Memory B cell (primary cell): ENCODE measurements around the gene ABCA7.

Experiments used
- ATAC-seq: fragments of 150-1000 bp; cut with Tn5 transposase; 2 replicates; pipeline ENCODE4 v1.10.0; 2021; ENCODE audit warnings: low read depth, mild to moderate bottlenecking, moderate library complexity
- DNase-seq, 2 donors: peaks; one replicate each; pipeline ENCODE4 v3.0.0; 2022; ENCODE audit warnings: low spot score in 2 of 2
- H3K27ac Mint-ChIP-seq: one replicate; pipeline ENCODE4 v1.8.0; 2022; ENCODE audit warnings: mild to moderate bottlenecking, moderate library complexity, mixed read lengths
- H3K27me3 Mint-ChIP-seq: one replicate; pipeline ENCODE4 v1.8.0; 2022; ENCODE audit warnings: mixed read lengths
- H3K36me3 Mint-ChIP-seq: one replicate; pipeline ENCODE4 v1.8.0; 2022; ENCODE audit warnings: mild to moderate bottlenecking, mixed read lengths
- H3K4me1 Mint-ChIP-seq: one replicate; pipeline ENCODE4 v1.8.0; 2022; ENCODE audit warnings: mixed read lengths
- H3K4me3 Mint-ChIP-seq: one replicate; pipeline ENCODE4 v1.8.0; 2022; ENCODE audit warnings: mild to moderate bottlenecking, moderate library complexity, mixed read lengths
- H3K9me3 Mint-ChIP-seq: one replicate; pipeline ENCODE4 v1.8.0; 2022; ENCODE audit warnings: mixed read lengths

Gene ABCA7

DNA sequence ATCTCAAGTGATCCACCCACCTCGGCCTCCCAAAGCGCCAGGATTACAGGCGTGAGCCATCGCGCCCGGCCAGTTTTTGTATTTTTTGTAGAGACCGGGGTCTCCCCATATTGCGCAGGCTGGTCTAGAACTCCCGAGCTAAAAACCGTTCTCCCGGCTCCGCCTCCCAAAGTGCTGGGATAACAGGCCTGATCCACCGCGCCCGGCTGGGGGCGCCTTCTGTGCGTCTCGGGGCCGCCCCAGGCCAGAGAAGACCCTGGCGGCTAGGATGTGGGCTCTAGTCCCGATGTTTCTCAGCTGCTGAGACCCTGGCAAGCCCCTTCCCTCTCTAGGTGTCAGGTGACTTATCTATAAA, 30.6 kb downstream of the ABCA7 start:
- ATAC-seq (no peak), DNase-seq (no peak)
- Mint-ChIP-seq H3K27me3 (no peaks in the 10 kb centered on the region), H3K4me1 (peaks cover 31% of the 10 kb centered on the region), H3K9me3 (no peaks in the 10 kb centered on the region), H3K27ac (no peak overlapping the region), H3K4me3 (peak overlapping the region; percentile 11), H3K36me3 (peaks cover 23% of the 10 kb centered on the region)

DNA sequence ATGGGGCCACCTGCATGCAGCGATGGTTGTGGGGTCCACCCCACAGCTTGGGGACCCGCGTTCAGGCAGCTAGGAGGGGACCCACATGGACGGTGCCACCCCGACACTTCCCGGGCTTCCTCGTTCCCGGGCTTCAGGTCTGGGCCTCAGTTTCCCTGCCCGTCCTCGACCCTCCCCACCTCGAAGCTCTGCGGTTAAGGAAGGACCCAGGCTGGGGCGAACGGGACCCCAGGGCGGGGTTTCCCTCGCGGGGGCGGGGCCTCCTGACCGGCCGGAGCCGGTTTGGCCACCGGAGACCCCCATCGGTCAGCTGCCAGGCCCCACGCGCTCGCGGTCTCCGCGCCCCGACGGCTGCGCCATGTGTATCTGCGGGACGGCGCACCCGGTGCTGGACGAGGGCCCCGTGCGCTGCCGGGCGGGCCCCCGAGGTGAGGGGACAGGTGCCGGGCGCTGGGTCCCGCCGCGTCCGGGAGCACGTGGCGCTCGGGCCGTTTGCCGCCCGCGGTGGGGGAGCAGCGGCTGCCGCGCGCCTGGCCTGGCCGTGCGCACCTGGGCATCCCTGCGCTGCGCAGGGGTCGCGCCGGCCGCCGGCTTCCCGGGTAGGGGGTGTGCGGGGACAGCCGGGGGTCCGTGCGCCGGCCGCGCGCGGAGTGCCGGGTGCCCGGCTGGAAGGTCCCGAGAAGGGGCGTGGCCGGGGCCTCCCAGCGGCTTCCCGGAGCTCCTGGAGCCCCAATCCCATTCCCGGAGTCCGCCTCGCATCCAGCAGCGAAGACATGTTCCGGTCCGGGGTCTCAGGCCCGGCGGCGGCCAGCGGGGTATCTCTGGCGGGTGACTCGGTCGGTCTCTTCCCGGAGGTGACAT, 31.3 kb downstream of the ABCA7 start:
- H3K27me3 Mint-ChIP-seq = no peaks in the 10 kb centered on the region
- DNase-seq (no peak), ATAC-seq (no peak)
- no peaks in the 10 kb centered on the region for H3K9me3 Mint-ChIP-seq
- H3K4me1 Mint-ChIP-seq = peaks cover 33% of the 10 kb centered on the region
- peak overlapping the region; percentile 77 for H3K27ac Mint-ChIP-seq
- peaks cover 29% of the 10 kb centered on the region for H3K36me3 Mint-ChIP-seq
- H3K4me3 Mint-ChIP-seq = no peak overlapping the region

DNA sequence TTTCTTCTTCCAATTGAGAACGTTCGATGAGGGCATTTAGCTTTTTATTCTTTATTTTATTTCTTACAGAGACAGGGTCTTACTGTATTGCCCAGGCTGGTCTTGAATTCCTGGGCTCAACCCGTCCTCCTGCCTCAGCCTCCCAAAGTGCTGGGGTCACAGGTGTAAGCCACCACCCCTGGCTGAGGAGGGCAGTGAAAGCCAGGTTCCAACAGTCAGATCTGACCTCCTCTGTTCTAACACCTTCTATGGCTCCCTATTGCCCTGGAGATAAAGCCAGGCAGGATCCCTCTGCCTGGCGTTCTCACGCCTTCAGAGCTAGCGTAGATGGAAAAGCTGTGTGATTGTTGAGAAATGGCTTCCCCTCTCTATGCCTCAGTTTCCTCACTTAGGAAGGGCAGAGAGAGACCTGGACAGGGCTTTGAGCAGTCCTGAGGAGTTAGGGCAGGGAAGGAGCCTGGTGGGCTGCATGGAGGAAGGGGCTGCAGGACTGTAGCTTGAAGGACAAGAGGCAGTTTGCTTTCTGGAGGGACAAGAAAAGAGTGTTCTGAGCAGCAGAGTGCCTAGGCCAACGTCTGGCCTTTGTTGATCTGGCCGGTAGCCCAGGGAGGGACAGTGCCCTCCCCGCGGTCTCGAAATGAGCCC, 32.6 kb downstream of the ABCA7 start:
- Mint-ChIP-seq H3K36me3 (peaks cover 29% of the 10 kb centered on the region), H3K27ac (peak overlapping the region; percentile 77), H3K9me3 (no peaks in the 10 kb centered on the region), H3K4me1 (peaks cover 33% of the 10 kb centered on the region), H3K4me3 (peak overlapping the region; percentile 59), H3K27me3 (no peaks in the 10 kb centered on the region)
- DNase-seq (no peak), ATAC-seq (no peak)

DNA sequence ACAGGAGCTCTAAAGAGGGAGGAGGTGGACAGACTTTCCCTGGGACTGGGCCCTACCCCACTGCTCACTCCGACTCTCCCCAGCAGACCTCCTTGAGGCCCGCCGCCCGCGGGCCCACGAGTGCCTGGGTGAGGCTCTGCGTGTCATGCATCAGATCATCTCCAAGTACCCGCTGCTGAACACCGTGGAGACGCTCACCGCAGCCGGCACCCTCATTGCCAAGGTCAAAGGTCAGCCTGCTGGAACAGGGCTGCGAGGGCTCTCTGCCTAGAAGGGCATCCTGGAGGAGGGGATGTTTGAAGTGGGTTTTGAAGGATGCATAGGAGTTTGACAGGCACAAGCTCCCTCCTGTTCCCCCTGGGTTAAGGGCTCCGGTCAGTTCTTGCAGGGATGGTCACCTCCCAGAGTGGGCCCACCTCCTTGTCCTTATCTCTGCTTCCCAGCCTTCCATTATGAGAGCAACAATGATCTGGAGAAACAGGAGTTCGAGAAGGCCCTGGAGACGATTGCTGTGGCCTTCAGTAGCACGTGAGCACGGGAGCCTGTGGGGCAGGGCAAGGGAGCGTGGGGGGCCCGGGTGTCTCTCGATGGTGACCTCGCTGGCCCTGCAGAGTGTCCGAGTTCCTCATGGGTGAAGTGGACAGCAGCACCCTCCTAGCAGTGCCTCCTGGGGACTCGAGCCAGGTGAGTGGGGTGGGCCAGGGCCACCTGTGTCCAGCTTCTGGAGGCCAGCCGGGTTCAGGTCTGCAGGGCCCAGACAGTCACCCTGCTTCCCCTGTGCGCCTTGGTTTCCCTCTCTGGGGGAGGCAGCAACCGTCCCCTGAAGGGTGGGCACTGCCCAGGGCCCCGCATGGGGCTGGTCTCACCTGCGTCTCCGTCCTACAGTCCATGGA, 33.4 kb downstream of the ABCA7 start:
- peak overlapping the region; percentile 44 for H3K4me3 Mint-ChIP-seq
- H3K9me3 Mint-ChIP-seq = no peaks in the 10 kb centered on the region
- DNase-seq (no peak), ATAC-seq (no peak)
- peaks cover 29% of the 10 kb centered on the region for H3K36me3 Mint-ChIP-seq
- no peaks in the 10 kb centered on the region for H3K27me3 Mint-ChIP-seq
- H3K27ac Mint-ChIP-seq = no peak overlapping the region
- peaks cover 36% of the 10 kb centered on the region for H3K4me1 Mint-ChIP-seq

DNA sequence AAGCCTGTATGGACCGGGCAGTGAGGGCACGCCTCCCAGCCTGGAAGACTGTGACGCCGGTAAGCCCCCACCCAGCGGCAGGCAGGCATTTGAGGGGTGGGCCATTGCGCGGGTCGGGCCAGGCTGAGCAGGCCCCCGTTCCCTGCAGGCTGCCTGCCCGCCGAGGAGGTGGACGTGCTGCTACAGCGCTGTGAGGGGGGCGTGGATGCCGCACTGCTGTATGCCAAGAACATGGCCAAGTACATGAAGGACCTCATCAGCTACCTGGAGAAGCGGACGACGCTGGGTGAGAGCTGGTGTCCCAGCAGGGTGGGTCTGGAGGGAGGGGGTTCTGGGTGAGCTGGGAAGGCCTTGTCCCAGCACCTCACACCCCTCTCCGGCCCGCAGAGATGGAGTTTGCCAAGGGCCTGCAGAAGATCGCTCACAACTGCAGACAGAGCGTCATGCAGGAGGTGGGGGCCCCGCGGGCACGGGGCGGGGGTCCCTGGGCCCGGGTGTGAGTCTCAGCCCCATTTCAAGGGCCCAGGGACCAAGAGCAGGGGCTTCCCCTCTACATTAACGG, 34.1 kb downstream of the ABCA7 start:
- H3K4me3 Mint-ChIP-seq = peak overlapping the region; percentile 64
- H3K4me1 Mint-ChIP-seq = peaks cover 30% of the 10 kb centered on the region
- DNase-seq (no peak), ATAC-seq (no peak)
- H3K27me3 Mint-ChIP-seq = no peaks in the 10 kb centered on the region
- peaks cover 23% of the 10 kb centered on the region for H3K36me3 Mint-ChIP-seq
- H3K27ac Mint-ChIP-seq = peak overlapping the region; percentile 89
- no peaks in the 10 kb centered on the region for H3K9me3 Mint-ChIP-seq

DNA sequence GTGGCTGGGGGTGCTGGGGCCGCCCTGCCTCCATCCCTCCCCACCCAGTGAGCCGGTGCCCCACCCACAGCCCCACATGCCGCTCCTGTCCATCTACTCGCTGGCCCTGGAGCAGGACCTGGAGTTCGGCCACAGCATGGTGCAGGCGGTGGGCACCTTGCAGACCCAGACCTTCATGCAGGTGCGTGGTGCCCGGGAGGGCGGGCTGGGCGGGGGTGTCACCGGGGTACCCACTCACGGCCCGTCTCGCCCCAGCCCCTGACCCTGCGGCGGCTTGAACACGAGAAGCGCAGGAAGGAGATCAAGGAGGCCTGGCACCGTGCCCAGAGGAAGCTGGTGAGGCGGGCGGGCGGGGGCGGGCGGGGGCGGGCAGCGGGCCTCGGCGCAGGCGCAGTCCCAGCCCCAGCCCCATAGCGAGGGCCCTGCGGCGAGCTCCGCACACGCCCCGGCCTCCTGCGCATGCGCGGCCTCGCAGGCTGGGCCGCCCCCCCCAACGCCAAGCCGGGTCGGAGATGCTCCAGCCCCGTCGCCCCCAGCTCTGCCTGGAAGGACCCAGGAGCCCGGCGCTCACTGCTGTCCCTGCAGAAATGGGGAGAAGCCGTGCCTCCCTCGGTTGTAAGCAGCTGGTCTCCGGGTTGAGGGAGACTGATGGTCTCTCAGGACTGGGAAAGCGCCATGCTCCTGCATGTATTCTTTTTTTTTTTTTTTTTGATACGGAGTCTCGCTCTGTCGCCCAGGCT, 34.8 kb downstream of the ABCA7 start:
- Mint-ChIP-seq H3K9me3 (no peaks in the 10 kb centered on the region), H3K27me3 (no peaks in the 10 kb centered on the region), H3K36me3 (peaks cover 19% of the 10 kb centered on the region), H3K4me3 (peak overlapping the region; percentile 62), H3K4me1 (peaks cover 26% of the 10 kb centered on the region), H3K27ac (peak overlapping the region; percentile 89)
- DNase-seq (peak; percentile 84 to 86), ATAC-seq (peak; percentile 48)

DNA sequence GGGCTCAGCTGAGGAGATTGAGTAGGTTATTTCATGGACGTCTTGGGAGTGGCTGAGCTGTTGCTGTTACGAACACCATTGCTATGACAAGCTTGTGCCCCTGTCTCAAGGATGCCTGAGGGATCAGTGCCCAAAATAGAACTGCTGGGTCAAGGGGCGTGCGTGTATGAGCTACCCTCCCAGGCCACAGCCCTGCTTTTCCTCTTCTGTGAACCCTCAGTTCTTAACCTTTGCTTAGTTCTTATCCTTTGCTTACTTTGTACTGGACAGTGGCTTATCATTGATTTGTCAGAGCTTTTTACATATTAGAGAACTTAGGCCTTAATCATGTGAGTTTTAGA, 36.1 kb downstream of the ABCA7 start:
- H3K27ac Mint-ChIP-seq = peak overlapping the region; percentile 89
- H3K4me3 Mint-ChIP-seq = peak overlapping the region; percentile 62
- no peak for ATAC-seq
- no peaks in the 10 kb centered on the region for H3K27me3 Mint-ChIP-seq
- no peak for DNase-seq
- H3K36me3 Mint-ChIP-seq = peaks cover 21% of the 10 kb centered on the region
- H3K4me1 Mint-ChIP-seq = peaks cover 26% of the 10 kb centered on the region
- H3K9me3 Mint-ChIP-seq = no peaks in the 10 kb centered on the region

DNA sequence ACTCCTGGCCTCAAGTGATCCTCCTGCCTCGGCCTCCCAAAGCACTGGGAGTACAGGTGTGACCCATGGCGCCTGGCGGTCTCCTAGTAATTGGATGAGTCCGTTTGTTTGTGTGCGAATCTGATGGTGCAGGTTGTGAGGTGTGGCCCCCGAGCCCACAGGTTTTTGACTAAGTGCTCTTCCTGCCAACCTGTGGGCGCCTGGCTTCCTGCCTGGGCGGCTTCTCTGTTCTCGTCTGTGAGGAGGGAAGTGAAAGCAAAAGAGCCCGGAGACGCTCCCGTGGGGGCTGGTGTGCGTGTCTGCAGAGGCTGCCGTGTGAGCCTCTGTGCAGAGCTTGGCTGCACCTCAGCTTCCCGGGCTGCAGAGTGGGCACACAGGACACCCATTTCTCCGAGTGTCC, 37.0 kb downstream of the ABCA7 start:
- Mint-ChIP-seq H3K36me3 (peaks cover 21% of the 10 kb centered on the region), H3K27me3 (no peaks in the 10 kb centered on the region), H3K4me3 (peak overlapping the region; percentile 66), H3K27ac (peak overlapping the region; percentile 89), H3K9me3 (no peaks in the 10 kb centered on the region), H3K4me1 (peaks cover 23% of the 10 kb centered on the region)
- DNase-seq (peak; percentile 73 to 91), ATAC-seq (peak; percentile 89)

DNA sequence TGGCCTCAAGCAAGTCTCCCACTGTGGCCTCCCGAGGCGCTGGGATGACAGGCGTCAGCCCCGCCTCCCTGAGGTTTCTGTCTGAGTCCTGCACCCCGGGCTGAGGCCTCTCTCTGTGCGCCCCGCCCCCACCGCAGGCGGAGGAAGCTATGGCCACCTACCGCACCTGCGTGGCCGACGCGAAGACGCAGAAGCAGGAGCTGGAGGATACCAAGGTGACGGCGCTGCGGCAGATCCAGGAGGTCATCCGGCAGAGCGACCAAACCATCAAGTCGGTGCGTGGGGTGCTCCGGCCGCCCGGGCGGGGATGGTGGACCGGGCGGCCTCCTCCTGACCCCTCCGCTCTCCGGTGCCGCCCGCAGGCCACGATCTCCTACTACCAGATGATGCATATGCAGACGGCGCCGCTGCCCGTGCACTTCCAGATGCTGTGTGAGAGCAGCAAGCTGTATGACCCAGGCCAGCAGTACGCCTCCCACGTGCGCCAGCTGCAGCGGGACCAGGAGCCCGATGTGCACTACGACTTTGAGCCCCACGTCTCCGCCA, 39.7 kb downstream of the ABCA7 start:
- no peak overlapping the region for H3K27ac Mint-ChIP-seq
- no peak overlapping the region for H3K4me3 Mint-ChIP-seq
- H3K9me3 Mint-ChIP-seq = no peaks in the 10 kb centered on the region
- H3K27me3 Mint-ChIP-seq = no peaks in the 10 kb centered on the region
- H3K4me1 Mint-ChIP-seq = peaks cover 19% of the 10 kb centered on the region
- DNase-seq (no peak), ATAC-seq (no peak)
- H3K36me3 Mint-ChIP-seq = peaks cover 20% of the 10 kb centered on the region

DNA sequence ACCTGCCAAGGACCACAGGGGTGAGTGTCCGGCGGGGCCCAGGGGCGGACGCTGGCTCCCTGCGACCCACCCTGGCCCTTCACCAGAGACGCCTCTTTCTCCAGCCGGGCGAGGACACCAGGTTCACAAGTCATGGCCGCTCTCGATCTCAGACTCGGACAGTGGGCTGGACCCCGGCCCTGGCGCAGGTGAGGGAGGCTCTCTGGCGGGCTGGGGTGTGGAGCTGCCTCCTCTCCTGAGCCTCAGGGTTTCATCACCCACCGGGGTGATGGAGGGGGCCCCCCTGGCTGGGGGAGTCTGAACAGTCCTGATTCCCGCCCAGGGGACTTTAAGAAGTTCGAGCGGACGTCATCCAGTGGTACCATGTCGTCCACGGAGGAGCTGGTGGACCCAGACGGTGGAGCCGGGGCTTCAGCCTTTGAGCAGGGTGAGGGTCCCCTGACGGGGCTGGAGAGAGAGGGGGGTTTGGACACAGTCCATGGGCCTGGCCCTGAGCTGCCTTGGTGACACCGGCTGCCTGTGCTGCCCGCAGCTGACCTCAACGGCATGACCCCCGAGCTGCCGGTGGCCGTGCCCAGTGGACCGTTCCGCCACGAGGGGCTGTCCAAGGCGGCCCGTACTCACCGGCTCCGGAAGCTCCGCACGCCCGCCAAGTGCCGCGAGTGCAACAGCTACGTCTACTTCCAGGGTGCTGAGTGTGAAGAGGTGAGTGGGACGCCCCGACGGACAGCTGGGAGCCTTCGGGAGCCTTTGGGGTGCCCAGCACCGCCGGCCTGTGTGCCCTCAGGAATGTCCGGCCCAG, 40.7 kb downstream of the ABCA7 start:
- Mint-ChIP-seq H3K9me3 (no peaks in the 10 kb centered on the region), H3K4me3 (peak overlapping the region; percentile 32), H3K27ac (peak overlapping the region; percentile 72), H3K36me3 (peaks cover 26% of the 10 kb centered on the region), H3K4me1 (peaks cover 25% of the 10 kb centered on the region), H3K27me3 (no peaks in the 10 kb centered on the region)
- ATAC-seq (no peak), DNase-seq (no peak)

DNA sequence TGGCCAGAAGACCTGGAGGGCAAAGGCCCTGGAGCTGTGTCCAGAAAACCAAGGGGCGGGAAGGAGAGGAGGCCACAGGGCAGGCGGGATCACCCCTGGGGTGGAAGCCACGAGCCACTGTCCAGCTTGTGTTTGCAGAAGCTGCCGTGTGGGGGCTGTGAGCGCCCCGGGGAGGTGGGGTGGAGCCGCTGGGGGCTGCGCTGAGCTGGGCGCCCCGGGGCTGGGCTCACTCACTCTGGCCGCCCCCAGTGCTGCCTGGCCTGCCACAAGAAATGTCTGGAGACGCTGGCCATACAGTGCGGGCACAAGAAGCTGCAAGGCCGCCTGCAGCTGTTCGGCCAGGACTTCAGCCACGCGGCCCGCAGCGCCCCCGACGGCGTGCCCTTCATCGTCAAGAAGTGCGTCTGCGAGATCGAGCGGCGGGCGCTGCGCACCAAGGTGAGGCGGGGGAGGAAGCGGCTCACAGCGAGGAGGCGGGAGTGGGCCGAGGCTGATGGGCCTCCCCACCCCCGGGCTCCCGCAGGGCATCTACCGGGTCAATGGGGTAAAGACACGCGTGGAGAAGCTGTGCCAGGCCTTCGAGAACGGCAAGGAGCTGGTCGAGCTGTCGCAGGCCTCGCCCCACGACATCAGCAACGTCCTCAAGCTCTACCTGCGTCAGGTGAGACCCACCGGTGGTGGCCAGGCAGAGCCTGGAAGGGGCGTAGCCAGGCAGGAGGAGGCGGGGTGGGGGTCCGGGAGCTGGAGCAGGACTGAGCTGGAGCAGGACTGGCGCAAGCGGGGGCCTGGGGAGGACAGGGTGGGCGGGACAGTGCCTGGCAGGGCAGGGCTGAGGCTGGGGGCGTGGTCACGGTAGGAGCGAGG, 41.6 kb downstream of the ABCA7 start:
- Mint-ChIP-seq H3K27ac (peak overlapping the region; percentile 89), H3K4me1 (peaks cover 20% of the 10 kb centered on the region), H3K36me3 (peaks cover 21% of the 10 kb centered on the region), H3K27me3 (no peaks in the 10 kb centered on the region), H3K9me3 (no peaks in the 10 kb centered on the region), H3K4me3 (peak overlapping the region; percentile 45)
- DNase-seq (no peak), ATAC-seq (no peak)
